ENCODE measurements around the gene RTP4. TPM values are rescaled to one million over a fixed set of nuclear protein-coding genes. Genes with fewer than 3 reads are reported as not detected.
"Not testable (repeated sequence)": the region's sequence is repeated elsewhere in the genome, so short reads cannot be mapped to it uniquely, and the experiment has no call there.

The RTP4 gene
- total RNA-seq, 1 experiment from 2014 or later = 5.2 TPM

- DNase-seq (ENCODE audit: low read depth) = no peak
Measured at GRCh38 chr3:187370051-187370450, 1.9 kb downstream of the RTP4 start.

- DNase-seq (ENCODE audit: low read depth) = no peak
Measured at GRCh38 chr3:187375581-187375980, 7.4 kb downstream of the RTP4 start.

- no peak for DNase-seq (ENCODE audit: low read depth)
Measured at GRCh38 chr3:187377842-187378241, 9.7 kb downstream of the RTP4 start.

- DNase-seq (ENCODE audit: low read depth) = no peak
Measured at GRCh38 chr3:187382609-187383151, 14.5 kb downstream of the RTP4 start.

- no peak for DNase-seq (ENCODE audit: low read depth)
Measured at GRCh38 chr3:187383246-187383645, 15.1 kb downstream of the RTP4 start.

- no peak for DNase-seq (ENCODE audit: low read depth)
Measured at GRCh38 chr3:187385296-187385695, 17.1 kb downstream of the RTP4 start.

GRCh38 chr3:187396661-187397060 is 28.5 kb downstream of the RTP4 start:
- no peak for DNase-seq (ENCODE audit: low read depth)

- DNase-seq (ENCODE audit: low read depth) = no peak
Measured at GRCh38 chr3:187398955-187399354, 30.8 kb downstream of the RTP4 start.

- DNase-seq (ENCODE audit: low read depth) = no peak
Measured at GRCh38 chr3:187400756-187401155, 32.6 kb downstream of the RTP4 start.

- DNase-seq (ENCODE audit: low read depth) = peak; percentile 8
Measured at GRCh38 chr3:187401856-187402255, 33.7 kb downstream of the RTP4 start.

GRCh38 chr3:187403768-187404288 is 35.6 kb downstream of the RTP4 start:
- peak; percentile 75 for DNase-seq (ENCODE audit: low read depth)

GRCh38 chr3:187406927-187407326 is 38.7 kb downstream of the RTP4 start:
- DNase-seq (ENCODE audit: low read depth) = no peak

GRCh38 chr3:187411991-187412781 is 44.0 kb downstream of the RTP4 start:
- not testable (repeated sequence) for DNase-seq (ENCODE audit: low read depth)

Other genes starting within 250 kb of the RTP4 start
- 142 and 143 TPM in 2 replicates for gene RPL39L, start 228.9 kb upstream of the RTP4 start, total RNA-seq (2014; rRNA removed; shearing (Covaris generic))
- gene RTP1, start 170.9 kb upstream of the RTP4 start, total RNA-seq (2014; rRNA removed; shearing (Covaris generic)) = not detected in 2 replicates
- not detected in 2 replicates for gene MASP1, start 76.6 kb upstream of the RTP4 start, total RNA-seq (2014; rRNA removed; shearing (Covaris generic))

Data from RPMI7951 (cell line).